ENCODE measurements around the gene SLC4A2.

- no peak for TF ChIP-seq POU6F1 (CRISPR knock-in tag; IDR thresholded peaks at IDR 0.05; ENCODE audit: borderline replicate concordance, low read depth)
- no peak for TF ChIP-seq OSR1 (CRISPR knock-in tag; IDR thresholded peaks at IDR 0.05)
- TF ChIP-seq PATZ1 (CRISPR knock-in tag; IDR thresholded peaks at IDR 0.05; ENCODE audit: borderline replicate concordance), result no peak
- TF ChIP-seq ZFP30 (CRISPR knock-in tag; IDR thresholded peaks at IDR 0.05), result no peak
- TF ChIP-seq ZC3H10 (CRISPR knock-in tag; IDR thresholded peaks at IDR 0.05), result no peak
- no peak for TF ChIP-seq SNAI2 (CRISPR knock-in tag; IDR thresholded peaks at IDR 0.05)
- no peak for TF ChIP-seq ESRRG (CRISPR knock-in tag; IDR thresholded peaks at IDR 0.05)
- no peak for TF ChIP-seq ZNF8 (CRISPR knock-in tag; IDR thresholded peaks at IDR 0.05)
- no peak for TF ChIP-seq ARNTL (CRISPR knock-in tag; IDR thresholded peaks at IDR 0.05; ENCODE audit: borderline replicate concordance, low read depth)
- no peak for TF ChIP-seq ZNF70 (CRISPR knock-in tag; IDR thresholded peaks at IDR 0.05)
- no peak for TF ChIP-seq TOX (CRISPR knock-in tag; IDR thresholded peaks at IDR 0.05; ENCODE audit: borderline replicate concordance)
- TF ChIP-seq GLIS3 (CRISPR knock-in tag; IDR thresholded peaks at IDR 0.05), result no peak
- no peak for TF ChIP-seq PPARA (CRISPR knock-in tag; IDR thresholded peaks at IDR 0.05; ENCODE audit: borderline replicate concordance)
Measured at GRCh38 chr7:151020231-151020630, 39.2 kb upstream of the SLC4A2 start.
